HepG2 (cell line): ENCODE data around the gene ATF6. TPM values are rescaled to one million over a fixed set of nuclear protein-coding genes. Genes with fewer than 3 reads are reported as not detected.

Source experiments
- DBP ChIP-seq: sonication (generic); formaldehyde crosslinking; IDR thresholded peaks from 2 replicates; pipeline ENCODE4 v1.4.0; 2020; ENCODE audit warnings: missing genetic modification reagents; ENCODE audit errors: not compliant biosample characterization
- ELF1 ChIP-seq: sonication (generic); formaldehyde crosslinking; IDR thresholded peaks from 2 replicates; pipeline ENCODE4 v1.4.0; 2020; ENCODE audit warnings: missing genetic modification reagents
- NBN ChIP-seq: fragments of 450-650 bp; conservative IDR thresholded peaks from 2 replicates; pipeline ENCODE4 v1.6.1; 2017
- NCOA2 ChIP-seq: sonication (generic); formaldehyde crosslinking; IDR thresholded peaks from 2 replicates; pipeline ENCODE4 v1.8.0; 2022; ENCODE audit warnings: inconsistent platforms
- NKX3-1 ChIP-seq: sonication (generic); formaldehyde crosslinking; IDR thresholded peaks from 2 replicates; pipeline ENCODE4 v1.5.0; 2020; ENCODE audit warnings: missing genetic modification reagents
- NONO ChIP-seq, 2 experiments: fragments of 450-650 bp in 1 of 2; sonication (generic) in 1 of 2; formaldehyde crosslinking in 1 of 2; IDR thresholded peaks in 1 of 2; conservative IDR thresholded peaks in 1 of 2; 2 replicates each; pipeline versions ENCODE4 v1.6.1 to v1.8.0; 2017 to 2022; ENCODE audit warnings: mild to moderate bottlenecking in 1 of 2, missing genetic modification reagents in 1 of 2, moderate library complexity in 1 of 2
- RFXAP ChIP-seq: sonication (generic); formaldehyde crosslinking; IDR thresholded peaks from 2 replicates; pipeline ENCODE4 v1.4.0; 2020; ENCODE audit warnings: missing genetic modification reagents, borderline replicate concordance
- SMAD1 ChIP-seq: sonication (generic); formaldehyde crosslinking; IDR thresholded peaks from 2 replicates; pipeline ENCODE4 v1.4.0; 2020; ENCODE audit warnings: missing genetic modification reagents, low read depth, mild to moderate bottlenecking, borderline replicate concordance
- ZBTB7A ChIP-seq: sonication (generic); formaldehyde crosslinking; IDR thresholded peaks from 2 replicates; pipeline ENCODE4 v1.8.0; 2022; ENCODE audit warnings: mild to moderate bottlenecking, missing genetic modification reagents
- ZFP90 ChIP-seq: sonication (generic); formaldehyde crosslinking; IDR thresholded peaks from 2 replicates; pipeline ENCODE4 v1.8.0; 2022; ENCODE audit warnings: missing genetic modification reagents, mild to moderate bottlenecking, inconsistent platforms, borderline replicate concordance
- ZNF598 ChIP-seq: sonication (generic); formaldehyde crosslinking; IDR thresholded peaks from 2 replicates; pipeline ENCODE4 v1.5.1; 2020; ENCODE audit warnings: mild to moderate bottlenecking, missing genetic modification reagents, borderline replicate concordance
- ZNF687 ChIP-seq: sonication (generic); formaldehyde crosslinking; IDR thresholded peaks from 2 replicates; pipeline ENCODE4 v1.5.1; 2020; ENCODE audit warnings: mild to moderate bottlenecking, missing genetic modification reagents, moderate library complexity
- ZNF703 ChIP-seq: sonication (generic); formaldehyde crosslinking; IDR thresholded peaks from 2 replicates; pipeline ENCODE4 v1.5.1; 2020; ENCODE audit warnings: missing genetic modification reagents, mild to moderate bottlenecking, moderate library complexity, borderline replicate concordance
- ZNF713 ChIP-seq: sonication (generic); formaldehyde crosslinking; IDR thresholded peaks from 2 replicates; pipeline ENCODE4 v1.4.0; 2020; ENCODE audit warnings: mild to moderate bottlenecking, missing genetic modification reagents
- polyA plus RNA-seq, 8 experiments: library from polyadenylated mRNA; depleted of rRNA in 3 of 8; stranded (reverse) in 7 of 8; unstranded in 1 of 8; fragments of >200 nt; fragmentation: Illumina TruSeq in 4 of 8; extraction: Trizol in 4 of 8; gene quantifications; 2 replicates each; pipeline versions ENCODE4 v1.2.1 to v1.2.3, GENCODE V29; 2011 to 2016; ENCODE audit warnings: low read depth in 4 of 8, missing spikeins in 1 of 8, mixed read lengths in 1 of 8; ENCODE audit not compliant: insufficient read depth in 1 of 8
- total RNA-seq, 5 experiments: library from RNA; depleted of rRNA; stranded (reverse); fragments of >200 nt; fragmentation: Illumina TruSeq; extraction: Trizol; gene quantifications; 2 replicates each; pipeline ENCODE4 v1.2.3, GENCODE V29; 2016; ENCODE audit warnings: low read depth in 1 of 5
- TF ChIP-seq, protein P1 (sequence below), 2 experiments: fragments of 450-650 bp in 1 of 2; sonication (generic) in 1 of 2; formaldehyde crosslinking in 1 of 2; IDR thresholded peaks; 2 replicates each; pipeline versions ENCODE4 v1.6.1 to v1.8.0; 2016 to 2022; ENCODE audit warnings: antibody characterized with exemption in 1 of 2, mild to moderate bottlenecking in 1 of 2, missing genetic modification reagents in 1 of 2

Gene ATF6
- total and polyA plus RNA-seq, 2 of the 13 experiments (the other 11 are each of a cell fraction or from before 2014, with no cell fraction given) = 13.2 to 14.5 TPM

DNA sequence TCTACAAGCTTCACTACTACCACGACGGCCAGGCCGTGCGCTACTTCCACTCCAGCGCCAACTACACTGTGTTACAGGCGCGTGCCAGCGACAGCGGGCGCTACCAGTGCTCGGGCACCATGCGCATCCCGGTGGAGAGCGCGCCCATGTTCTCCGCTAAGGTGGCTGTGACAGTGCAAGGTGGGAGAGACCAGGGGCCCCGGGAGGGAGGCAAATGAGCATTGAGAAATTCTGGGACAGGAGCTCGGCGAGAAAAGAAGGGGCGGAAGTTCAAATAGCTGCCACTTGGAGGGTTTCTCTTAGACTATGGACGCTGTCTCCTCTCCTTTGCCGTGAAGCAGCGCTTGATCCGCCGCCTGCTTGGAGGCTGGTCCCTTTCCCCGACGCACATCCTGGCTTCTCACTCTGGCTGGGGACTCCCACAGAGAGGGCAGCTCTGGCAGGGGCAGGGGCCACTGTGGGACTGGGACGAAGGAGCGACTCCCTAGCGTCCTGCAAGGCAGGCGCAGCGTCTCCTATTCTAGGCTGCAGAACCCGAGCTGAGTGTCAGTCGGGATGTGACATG is 40.1 kb upstream of the ATF6 start (continued):
- TF ChIP-seq ZNF713 (CRISPR knock-in tag) (no peak), NONO (IDR thresholded peaks at IDR 0.05) (no peak), NONO (CRISPR knock-in tag; conservative IDR thresholded peaks at IDR 0.05) (no peak; the same call in 1 of the 2 replicates), ZNF687 (CRISPR knock-in tag) (peak; percentile 28; the same call in 1 of the 2 replicates), RFXAP (CRISPR knock-in tag) (0 out of 2 replicates have a peak, but pooled peaks have one; percentile 25), NBN (no peak), ZNF598 (no peak), SMAD1 (CRISPR knock-in tag) (0 out of 2 replicates have a peak, but pooled peaks have one; percentile 11), ZBTB7A (CRISPR knock-in tag) (no peak), ZFP90 (CRISPR knock-in tag) (no peak), NCOA2 (no peak), ZNF703 (CRISPR knock-in tag) (no peak), ELF1 (CRISPR knock-in tag) (no peak), DBP (CRISPR knock-in tag) (no peak), NKX3-1 (CRISPR knock-in tag) (0 out of 2 replicates have a peak, but pooled peaks have one; percentile 11)
- TF ChIP-seq, protein P1, sequence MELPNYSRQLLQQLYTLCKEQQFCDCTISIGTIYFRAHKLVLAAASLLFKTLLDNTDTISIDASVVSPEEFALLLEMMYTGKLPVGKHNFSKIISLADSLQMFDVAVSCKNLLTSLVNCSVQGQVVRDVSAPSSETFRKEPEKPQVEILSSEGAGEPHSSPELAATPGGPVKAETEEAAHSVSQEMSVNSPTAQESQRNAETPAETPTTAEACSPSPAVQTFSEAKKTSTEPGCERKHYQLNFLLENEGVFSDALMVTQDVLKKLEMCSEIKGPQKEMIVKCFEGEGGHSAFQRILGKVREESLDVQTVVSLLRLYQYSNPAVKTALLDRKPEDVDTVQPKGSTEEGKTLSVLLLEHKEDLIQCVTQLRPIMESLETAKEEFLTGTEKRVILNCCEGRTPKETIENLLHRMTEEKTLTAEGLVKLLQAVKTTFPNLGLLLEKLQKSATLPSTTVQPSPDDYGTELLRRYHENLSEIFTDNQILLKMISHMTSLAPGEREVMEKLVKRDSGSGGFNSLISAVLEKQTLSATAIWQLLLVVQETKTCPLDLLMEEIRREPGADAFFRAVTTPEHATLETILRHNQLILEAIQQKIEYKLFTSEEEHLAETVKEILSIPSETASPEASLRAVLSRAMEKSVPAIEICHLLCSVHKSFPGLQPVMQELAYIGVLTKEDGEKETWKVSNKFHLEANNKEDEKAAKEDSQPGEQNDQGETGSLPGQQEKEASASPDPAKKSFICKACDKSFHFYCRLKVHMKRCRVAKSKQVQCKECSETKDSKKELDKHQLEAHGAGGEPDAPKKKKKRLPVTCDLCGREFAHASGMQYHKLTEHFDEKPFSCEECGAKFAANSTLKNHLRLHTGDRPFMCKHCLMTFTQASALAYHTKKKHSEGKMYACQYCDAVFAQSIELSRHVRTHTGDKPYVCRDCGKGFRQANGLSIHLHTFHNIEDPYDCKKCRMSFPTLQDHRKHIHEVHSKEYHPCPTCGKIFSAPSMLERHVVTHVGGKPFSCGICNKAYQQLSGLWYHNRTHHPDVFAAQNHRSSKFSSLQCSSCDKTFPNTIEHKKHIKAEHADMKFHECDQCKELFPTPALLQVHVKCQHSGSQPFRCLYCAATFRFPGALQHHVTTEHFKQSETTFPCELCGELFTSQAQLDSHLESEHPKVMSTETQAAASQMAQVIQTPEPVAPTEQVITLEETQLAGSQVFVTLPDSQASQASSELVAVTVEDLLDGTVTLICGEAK (IDR thresholded peaks at IDR 0.05) = no peak
- TF ChIP-seq, protein P1 (CRISPR knock-in tag; IDR thresholded peaks at IDR 0.05) = no peak
